Fibroblast of mammary gland (primary cell): ENCODE results near the gene GAD1.

Experiments used
- DNase-seq: peaks from one replicate; pipeline ENCODE4 v3.0.0-alpha.2; 2010; ENCODE audit warnings: low read depth
- H3K4me3 ChIP-seq: 2 replicates; pipeline ENCODE4 v1.5.1; 2011; ENCODE audit warnings: low read depth, mild to moderate bottlenecking, low read length, moderate library complexity; ENCODE audit not compliant: control insufficient read depth
- TF ChIP-seq, protein P1 (sequence below): conservative IDR thresholded peaks from 2 replicates; pipeline ENCODE4 v1.5.1; 2011; ENCODE audit warnings: low read depth, low read length, inconsistent platforms; ENCODE audit not compliant: control insufficient read depth, insufficient read depth

The GAD1 gene

DNA sequence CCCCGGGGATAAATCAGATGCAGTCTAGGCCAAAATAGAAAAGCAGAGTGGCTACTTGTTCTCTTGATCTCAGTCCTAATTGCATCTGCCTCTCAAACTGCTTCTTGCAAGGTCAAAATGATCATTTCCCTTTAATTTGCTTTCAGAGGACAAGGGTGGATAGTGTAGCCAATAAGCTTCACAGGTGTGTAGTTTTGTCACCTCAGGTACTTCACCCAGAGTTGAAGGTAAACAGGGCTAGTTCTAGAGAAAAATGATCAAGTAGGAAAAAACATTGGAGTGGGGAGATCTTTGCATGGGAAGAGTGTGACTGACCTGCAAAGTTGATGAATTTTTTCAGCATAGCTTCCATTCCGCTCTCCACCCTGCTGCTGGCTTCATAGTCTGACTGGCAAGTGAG is 37.8 kb upstream of the GAD1 start:
- no peak for DNase-seq
- TF ChIP-seq, protein P1, sequence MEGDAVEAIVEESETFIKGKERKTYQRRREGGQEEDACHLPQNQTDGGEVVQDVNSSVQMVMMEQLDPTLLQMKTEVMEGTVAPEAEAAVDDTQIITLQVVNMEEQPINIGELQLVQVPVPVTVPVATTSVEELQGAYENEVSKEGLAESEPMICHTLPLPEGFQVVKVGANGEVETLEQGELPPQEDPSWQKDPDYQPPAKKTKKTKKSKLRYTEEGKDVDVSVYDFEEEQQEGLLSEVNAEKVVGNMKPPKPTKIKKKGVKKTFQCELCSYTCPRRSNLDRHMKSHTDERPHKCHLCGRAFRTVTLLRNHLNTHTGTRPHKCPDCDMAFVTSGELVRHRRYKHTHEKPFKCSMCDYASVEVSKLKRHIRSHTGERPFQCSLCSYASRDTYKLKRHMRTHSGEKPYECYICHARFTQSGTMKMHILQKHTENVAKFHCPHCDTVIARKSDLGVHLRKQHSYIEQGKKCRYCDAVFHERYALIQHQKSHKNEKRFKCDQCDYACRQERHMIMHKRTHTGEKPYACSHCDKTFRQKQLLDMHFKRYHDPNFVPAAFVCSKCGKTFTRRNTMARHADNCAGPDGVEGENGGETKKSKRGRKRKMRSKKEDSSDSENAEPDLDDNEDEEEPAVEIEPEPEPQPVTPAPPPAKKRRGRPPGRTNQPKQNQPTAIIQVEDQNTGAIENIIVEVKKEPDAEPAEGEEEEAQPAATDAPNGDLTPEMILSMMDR, result no peak
- no peak overlapping the region for H3K4me3 ChIP-seq

DNA sequence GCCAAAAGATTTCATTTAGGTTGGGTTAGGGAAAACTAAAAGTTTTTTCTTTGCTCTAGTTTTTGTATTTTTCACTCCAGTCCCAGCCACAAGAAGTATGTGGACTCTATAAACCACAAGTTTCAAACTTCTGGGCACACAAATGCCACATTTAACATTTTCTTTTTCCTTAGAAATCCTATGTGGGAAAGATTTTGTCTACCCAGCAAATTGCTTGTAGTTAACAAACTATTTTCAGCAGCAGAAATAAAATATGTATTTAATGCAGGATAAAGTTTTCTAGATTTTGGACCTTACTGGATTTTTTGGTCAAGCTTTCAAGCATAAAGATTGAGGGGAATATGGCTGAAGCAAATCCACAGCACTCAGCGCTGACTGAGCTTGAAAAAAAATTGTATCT is 37.4 kb upstream of the GAD1 start:
- TF ChIP-seq, protein P1, result no peak
- no peak for DNase-seq
- no peak overlapping the region for H3K4me3 ChIP-seq

DNA sequence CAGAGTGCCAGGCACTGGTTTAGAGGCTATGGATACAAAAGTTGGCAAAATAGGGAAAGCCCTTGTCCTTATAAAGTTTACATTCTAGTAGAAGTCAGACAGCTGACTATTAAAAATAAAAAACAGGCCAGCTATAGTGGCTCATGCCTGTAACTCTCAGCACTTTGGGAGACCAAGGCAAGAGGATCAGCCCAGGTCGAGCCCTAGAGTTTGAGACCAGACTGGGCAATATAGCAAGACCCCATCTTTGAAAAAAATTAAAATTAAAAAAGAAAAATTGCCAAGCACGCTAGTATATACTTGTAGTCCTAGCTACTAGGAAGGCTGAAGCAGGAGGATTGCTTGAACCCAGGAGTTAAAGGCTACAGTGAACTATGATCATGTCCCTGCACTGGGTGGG is 34.0 kb upstream of the GAD1 start:
- DNase-seq, result no peak
- H3K4me3 ChIP-seq, result no peak overlapping the region
- TF ChIP-seq, protein P1, result no peak

DNA sequence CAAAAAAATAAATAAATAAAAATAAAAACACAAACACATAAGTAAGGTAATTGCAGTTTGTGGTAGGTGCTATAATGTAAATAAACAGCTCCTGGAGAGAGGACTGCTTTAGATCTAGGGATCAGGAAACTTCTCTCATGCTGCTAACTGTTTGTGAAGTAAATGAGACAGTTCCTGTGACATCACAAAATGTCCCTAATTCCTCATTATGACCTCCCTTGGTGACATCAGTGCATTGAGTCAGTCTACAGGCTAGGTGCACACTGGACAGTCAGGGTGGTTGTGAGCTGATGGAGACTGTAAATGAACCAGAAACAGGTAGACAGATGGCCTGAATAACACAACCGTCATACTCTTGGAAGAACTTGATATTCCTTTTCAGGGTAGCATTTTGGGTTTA is 33.1 kb upstream of the GAD1 start:
- TF ChIP-seq, protein P1, result no peak
- DNase-seq, result no peak
- no peak overlapping the region for H3K4me3 ChIP-seq

DNA sequence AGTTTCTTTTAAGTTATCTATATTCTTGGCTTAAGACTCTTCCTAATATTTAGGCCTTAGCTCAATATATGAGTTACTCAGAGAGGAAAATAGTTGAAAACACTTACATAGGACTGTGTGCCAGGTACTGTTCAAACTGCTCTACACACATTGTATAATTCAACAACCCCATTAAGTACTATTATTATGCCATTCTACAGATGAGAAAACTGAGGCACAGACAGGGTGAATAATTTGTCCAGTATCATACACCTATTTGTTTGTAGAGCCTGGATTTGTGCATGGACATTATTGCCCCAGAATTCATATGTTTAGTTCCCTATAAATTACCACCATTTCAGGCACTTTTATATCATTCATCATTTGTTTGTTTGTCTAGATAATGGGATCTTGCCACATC is 17.7 kb upstream of the GAD1 start:
- TF ChIP-seq, protein P1, result no peak
- H3K4me3 ChIP-seq, result no peak overlapping the region
- DNase-seq, result no peak

DNA sequence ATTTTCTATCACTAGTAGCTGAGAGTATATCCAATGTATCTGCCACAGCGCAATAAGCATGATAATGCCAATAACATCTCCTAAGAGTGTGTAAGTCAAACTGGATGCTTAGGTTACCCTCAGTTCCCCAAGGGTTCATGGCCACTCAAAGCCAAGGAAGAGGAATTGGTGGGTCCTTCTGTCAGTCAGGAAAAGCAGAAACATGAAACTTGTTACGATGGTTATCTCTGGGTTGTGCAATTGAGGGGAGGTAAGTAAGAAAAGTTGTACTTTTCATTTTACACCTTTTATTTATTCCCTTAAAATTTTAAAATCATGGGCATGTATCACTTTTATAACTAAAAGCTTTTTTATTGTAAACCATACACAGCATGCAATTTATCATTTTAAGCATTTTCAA is 10.1 kb upstream of the GAD1 start:
- H3K4me3 ChIP-seq, result no peak overlapping the region
- DNase-seq, result no peak
- TF ChIP-seq, protein P1, result no peak
